GM19455 (cell line): Measurements from ENCODE around the gene FZD7.

Experiments used
- ATAC-seq: cut with Tn5 transposase; IDR thresholded peaks from one replicate; pipeline ENCODE4 v1.9.1; 2021; ENCODE audit not compliant: unreplicated experiment

The FZD7 gene

DNA sequence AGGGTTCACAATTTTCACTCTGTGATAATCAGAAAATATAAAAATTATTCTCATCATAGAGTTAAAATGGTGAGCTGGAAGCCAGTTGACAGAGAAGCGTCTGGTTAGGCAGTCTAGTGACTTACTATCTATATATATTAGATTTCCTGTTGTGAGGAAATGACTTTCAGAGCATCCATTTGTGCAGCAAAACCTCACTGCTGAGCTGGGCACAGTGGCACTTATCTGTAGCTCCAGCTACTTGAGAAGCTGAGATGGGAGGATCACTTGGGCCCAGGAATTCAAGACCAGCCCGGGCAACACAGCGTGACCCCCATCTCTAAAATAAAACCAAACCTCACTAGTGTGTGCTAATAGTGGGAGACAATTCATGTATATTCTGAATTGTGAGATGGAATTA is 32.2 kb downstream of the FZD7 start:
- no peak for ATAC-seq

DNA sequence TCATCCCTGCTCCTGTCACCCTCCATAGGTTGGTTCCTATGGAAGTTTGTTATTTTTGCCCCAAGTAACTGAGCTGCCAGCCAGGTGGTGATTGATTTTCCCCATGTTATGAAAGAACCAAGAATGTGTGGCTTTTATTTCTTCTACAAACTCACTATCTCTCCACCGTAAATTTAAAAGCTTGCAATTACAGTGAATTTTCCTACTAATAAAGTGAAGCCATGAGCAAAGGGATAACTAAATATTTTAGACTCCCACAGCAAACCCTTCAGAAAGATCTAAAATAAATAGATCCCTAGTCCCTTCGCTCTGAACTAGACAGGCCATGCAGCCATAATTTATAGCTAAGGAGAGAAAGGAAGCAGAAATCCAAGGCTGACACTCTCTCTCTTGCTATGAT is 33.2 kb downstream of the FZD7 start:
- ATAC-seq = no peak

- ATAC-seq = no peak
Measured at GRCh38 chr2:202067589-202067988, 33.9 kb downstream of the FZD7 start.

DNA sequence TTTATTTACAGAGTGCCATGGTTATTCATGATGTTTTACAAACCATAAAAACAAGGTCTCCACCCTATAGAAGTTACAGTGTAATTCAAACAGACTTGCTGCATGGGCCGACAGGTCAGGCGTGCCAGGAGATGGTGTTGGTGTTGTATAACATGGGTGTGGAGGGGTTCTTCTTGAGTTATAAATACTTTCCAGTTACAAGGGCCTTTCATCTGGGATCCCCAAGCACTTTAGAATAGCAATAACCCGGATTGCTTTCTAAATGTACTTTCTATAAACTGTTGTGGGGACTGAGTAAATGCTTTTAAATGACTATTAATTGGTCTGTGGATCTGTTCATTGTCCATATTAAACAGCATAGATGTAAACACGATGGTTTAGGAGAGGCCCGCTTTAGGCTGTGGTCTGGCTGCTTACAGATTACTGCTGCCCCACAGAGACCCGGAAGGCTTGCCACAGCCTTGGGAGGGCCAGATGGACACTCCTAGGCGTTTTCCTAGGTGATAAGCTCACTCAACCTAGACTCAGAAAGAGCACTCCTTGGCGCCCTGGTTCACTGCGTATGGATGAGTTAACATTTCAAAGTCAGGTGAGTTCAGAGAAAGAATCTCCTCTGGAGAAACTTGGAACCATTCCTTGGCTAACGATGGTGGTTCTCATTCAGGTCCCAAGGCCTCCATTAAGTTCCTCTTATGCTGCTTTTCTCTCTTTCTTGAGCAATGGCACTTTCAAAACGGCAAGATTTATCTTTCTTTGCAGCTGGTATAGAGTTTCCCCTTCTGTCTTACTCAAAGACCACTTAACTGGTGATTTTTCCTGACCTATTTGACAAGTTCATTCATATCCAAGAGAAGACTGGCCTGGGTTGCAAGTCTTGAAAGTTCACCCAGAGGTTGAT is 35.8 kb downstream of the FZD7 start:
- no peak for ATAC-seq

DNA sequence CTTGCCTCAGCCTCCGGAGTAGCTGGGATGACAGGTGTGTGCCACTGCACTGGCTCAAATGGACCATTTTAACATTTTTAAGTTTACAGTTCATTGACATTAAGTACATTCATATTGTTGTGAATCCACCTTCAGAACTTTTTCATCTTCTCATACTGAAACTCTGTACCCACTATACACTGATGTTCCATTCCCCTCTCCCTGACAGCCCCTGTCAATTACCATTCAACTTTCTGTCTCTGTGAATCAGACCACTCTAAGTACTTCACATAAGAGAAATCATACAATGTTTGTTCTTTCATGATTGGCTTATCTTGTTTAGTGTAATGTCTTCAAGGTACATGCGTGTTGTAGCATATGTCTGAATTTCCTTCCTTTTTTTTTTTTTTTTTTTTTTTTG is 37.5 kb downstream of the FZD7 start:
- no peak for ATAC-seq

- no peak for ATAC-seq
Measured at GRCh38 chr2:202072226-202072625, 38.6 kb downstream of the FZD7 start.

- ATAC-seq = no peak
Measured at GRCh38 chr2:202072737-202073401, 39.2 kb downstream of the FZD7 start, which contains the start of gene KIAA2012. Gene KIAA2012, plus strand, starts transcription at chr2:202073255. Its CDS starts 373 bp downstream, at chr2:202073628.

- no peak for ATAC-seq
Measured at GRCh38 chr2:202074324-202074723, 40.7 kb downstream of the FZD7 start.

- ATAC-seq = no peak
Measured at GRCh38 chr2:202079310-202079709, 45.7 kb downstream of the FZD7 start.

DNA sequence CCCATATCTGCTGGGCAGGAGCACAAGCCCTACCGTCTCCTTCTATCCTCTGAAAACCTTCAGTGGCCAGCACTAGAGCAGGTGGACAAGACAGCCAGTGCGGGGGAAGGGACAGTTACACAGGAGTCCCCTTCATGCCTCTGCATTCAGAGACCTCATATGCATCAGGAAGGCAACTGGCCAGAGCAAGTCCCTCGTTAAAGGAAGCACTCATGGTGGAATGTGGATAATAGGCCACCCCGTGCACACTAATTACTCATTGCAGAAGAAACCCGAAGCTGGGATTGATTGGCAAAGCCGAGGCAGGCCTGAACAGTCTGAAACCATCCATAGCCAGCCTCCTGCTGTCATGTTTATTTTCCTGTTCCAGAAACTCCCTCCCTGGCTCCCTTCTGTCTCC is 50.6 kb downstream of the FZD7 start:
- no peak for ATAC-seq
